Inferior parietal cortex (tissue), 1 donor: Measurements from ENCODE around the gene KLK1.
"Not testable (repeated sequence)": the region's sequence is repeated elsewhere in the genome, so short reads cannot be mapped to it uniquely, and the experiment has no call there.

ENCODE experiments used
- DNase-seq: peaks from one replicate; pipeline ENCODE4 v3.0.0-alpha.2; 2016; ENCODE audit errors: extremely low spot score

The KLK1 gene

GRCh38 chr19:50792272-50793250 is 31.0 kb downstream of the KLK1 start:
- DNase-seq, result no peak

- DNase-seq, result no peak
These were observed 31.9 kb downstream of the KLK1 start for GRCh38 chr19:50791594-50792271.

- DNase-seq, result no peak
These were observed 32.6 kb downstream of the KLK1 start for GRCh38 chr19:50790922-50791467.

GRCh38 chr19:50790396-50790795 is 33.2 kb downstream of the KLK1 start, which contains the start of gene ACP4:
TSS of gene ACP4 (plus strand) at chr19:50790415. CDS start at chr19:50790415, 0 bp downstream.
- no peak for DNase-seq

GRCh38 chr19:50785329-50785728 is 38.3 kb downstream of the KLK1 start:
- no peak for DNase-seq

- no peak for DNase-seq
These were observed 38.9 kb downstream of the KLK1 start for GRCh38 chr19:50784710-50785109.

GRCh38 chr19:50783848-50784152 is 39.8 kb downstream of the KLK1 start:
- DNase-seq, result not testable (repeated sequence)

- DNase-seq, result no peak
These were observed 42.7 kb downstream of the KLK1 start for GRCh38 chr19:50780753-50781435.

GRCh38 chr19:50779504-50780457 is 43.8 kb downstream of the KLK1 start:
- DNase-seq, result no peak

GRCh38 chr19:50778906-50779430 is 44.6 kb downstream of the KLK1 start:
- no peak for DNase-seq

- DNase-seq, result no peak
These were observed 45.7 kb downstream of the KLK1 start for GRCh38 chr19:50777830-50778303.

- DNase-seq, result no peak
These were observed 46.3 kb downstream of the KLK1 start for GRCh38 chr19:50777261-50777660.

- no peak for DNase-seq
These were observed 47.5 kb downstream of the KLK1 start for GRCh38 chr19:50776131-50776530.

GRCh38 chr19:50773454-50773853 is 50.1 kb downstream of the KLK1 start:
- not testable (repeated sequence) for DNase-seq

- DNase-seq, result not testable (repeated sequence)
These were observed 50.7 kb downstream of the KLK1 start for GRCh38 chr19:50772912-50773311.

GRCh38 chr19:50772476-50772875 is 51.1 kb downstream of the KLK1 start:
- DNase-seq, result peak; percentile 10

- no peak for DNase-seq
These were observed 52.7 kb downstream of the KLK1 start for GRCh38 chr19:50770888-50771287.

GRCh38 chr19:50770164-50770563 is 53.4 kb downstream of the KLK1 start, which contains the start of gene GPR32:
TSS of gene GPR32 (plus strand) at chr19:50770464. CDS start at chr19:50770601, 137 bp downstream.
- not testable (repeated sequence) for DNase-seq
